CD4-positive, alpha-beta T cell treated with Interleukin-10 for 1 hour (primary cell): Measurements from ENCODE around the gene CFAP97D1.

ENCODE experiments used
- DNase-seq: peaks from one replicate; pipeline ENCODE4 v3.0.0-alpha.2; 2020

The CFAP97D1 gene

GRCh38 chr17:43780135-43780534, at the start of gene CFAP97D1:
Gene CFAP97D1 (plus strand): TSS chr17:43780435. CDS start chr17:43780463, 28 bp downstream.
- no peak for DNase-seq

- DNase-seq: no peak
Observed at GRCh38 chr17:43732958-43733357, 47.3 kb upstream of the CFAP97D1 start.

GRCh38 chr17:43733956-43734355, 46.3 kb upstream of the CFAP97D1 start:
- no peak for DNase-seq

GRCh38 chr17:43734376-43734775, 45.9 kb upstream of the CFAP97D1 start:
- DNase-seq: no peak

- DNase-seq: no peak
Observed at GRCh38 chr17:43736389-43736788, 43.8 kb upstream of the CFAP97D1 start.

GRCh38 chr17:43737722-43738121, 42.5 kb upstream of the CFAP97D1 start:
- DNase-seq: no peak

- DNase-seq: no peak
Observed at GRCh38 chr17:43740541-43740940, 39.7 kb upstream of the CFAP97D1 start.

- no peak for DNase-seq
Observed at GRCh38 chr17:43741636-43742035, 38.6 kb upstream of the CFAP97D1 start.

GRCh38 chr17:43745541-43745940, 34.7 kb upstream of the CFAP97D1 start:
- DNase-seq: no peak

GRCh38 chr17:43750153-43750552, 30.1 kb upstream of the CFAP97D1 start:
- no peak for DNase-seq

GRCh38 chr17:43753493-43754129, 26.6 kb upstream of the CFAP97D1 start:
- peak; percentile 12 for DNase-seq

- DNase-seq: no peak
Observed at GRCh38 chr17:43754947-43755346, 25.3 kb upstream of the CFAP97D1 start.

- no peak for DNase-seq
Observed at GRCh38 chr17:43755389-43755875, 24.8 kb upstream of the CFAP97D1 start.

GRCh38 chr17:43756201-43756600, 24.0 kb upstream of the CFAP97D1 start:
- DNase-seq: no peak

- DNase-seq: no peak
Observed at GRCh38 chr17:43757171-43757660, 23.0 kb upstream of the CFAP97D1 start.

GRCh38 chr17:43758086-43758485, 22.1 kb upstream of the CFAP97D1 start:
- DNase-seq: no peak

GRCh38 chr17:43758497-43759174, 21.6 kb upstream of the CFAP97D1 start, which contains the start of gene SOST:
Gene SOST (minus strand): TSS chr17:43758791. CDS start chr17:43758741, 50 bp downstream.
- no peak for DNase-seq

- no peak for DNase-seq
Observed at GRCh38 chr17:43759836-43760235, 20.4 kb upstream of the CFAP97D1 start.

GRCh38 chr17:43760254-43760852, 19.9 kb upstream of the CFAP97D1 start:
- peak; percentile 88 for DNase-seq

- peak; percentile 35 for DNase-seq
Observed at GRCh38 chr17:43766413-43767052, 13.7 kb upstream of the CFAP97D1 start.

- DNase-seq: no peak
Observed at GRCh38 chr17:43767053-43767712, 13.1 kb upstream of the CFAP97D1 start.

- no peak for DNase-seq
Observed at GRCh38 chr17:43767713-43768059, 12.5 kb upstream of the CFAP97D1 start.

- DNase-seq: peak; percentile 23
Observed at GRCh38 chr17:43768382-43768781, 11.9 kb upstream of the CFAP97D1 start.
